Nephron progenitor cell (in vitro differentiated cells): Measurements from ENCODE around the gene DLK1.
A peak's percentile ranks its signal among the peaks of the same experiment; 100 is the strongest.

Source experiments
- DNase-seq: peaks from one replicate; pipeline ENCODE4 v3.0.0; 2021
- H3K27ac Mint-ChIP-seq: 2 replicates; pipeline ENCODE4 v1.8.0; 2021; ENCODE audit warnings: mild to moderate bottlenecking, moderate library complexity, mixed read lengths
- H3K27me3 Mint-ChIP-seq: 2 replicates; pipeline ENCODE4 v1.8.0; 2021; ENCODE audit warnings: mild to moderate bottlenecking, low read depth, mixed read lengths; ENCODE audit not compliant: poor library complexity
- H3K36me3 Mint-ChIP-seq: 2 replicates; pipeline ENCODE4 v1.8.0; 2021; ENCODE audit warnings: low read depth, mixed read lengths
- H3K4me1 Mint-ChIP-seq: 2 replicates; pipeline ENCODE4 v1.8.0; 2021; ENCODE audit warnings: mixed read lengths
- H3K4me3 Mint-ChIP-seq: 2 replicates; pipeline ENCODE4 v1.8.0; 2021; ENCODE audit warnings: mild to moderate bottlenecking, moderate library complexity, mixed read lengths
- H3K9me3 Mint-ChIP-seq: 2 replicates; pipeline ENCODE4 v1.8.0; 2021; ENCODE audit warnings: mild to moderate bottlenecking, moderate library complexity, mixed read lengths
- CTCF ChIP-seq: fragments of 200-600 bp; sonication (generic); IDR thresholded peaks from 2 replicates; pipeline ENCODE4 v1.5.0; 2021; ENCODE audit warnings: antibody characterized with exemption

DLK1 gene

GRCh38 chr14:100679707-100680438 lies 46.8 kb upstream of the DLK1 start:
- Mint-ChIP-seq H3K4me3 (no peak overlapping the region), H3K36me3 (no peaks in the 10 kb centered on the region), H3K27me3 (peaks cover 6% of the 10 kb centered on the region), H3K27ac (no peak overlapping the region), H3K9me3 (no peaks in the 10 kb centered on the region), H3K4me1 (peaks cover 67% of the 10 kb centered on the region)
- DNase-seq = no peak
- TF ChIP-seq CTCF = no peak

GRCh38 chr14:100680439-100681051 lies 46.1 kb upstream of the DLK1 start:
- no peaks in the 10 kb centered on the region for H3K9me3 Mint-ChIP-seq
- no peak overlapping the region for H3K4me3 Mint-ChIP-seq
- TF ChIP-seq CTCF = no peak
- peak overlapping the region; percentile 36 for H3K27ac Mint-ChIP-seq
- no peaks in the 10 kb centered on the region for H3K36me3 Mint-ChIP-seq
- H3K4me1 Mint-ChIP-seq = peaks cover 64% of the 10 kb centered on the region
- DNase-seq = no peak
- H3K27me3 Mint-ChIP-seq = peaks cover 6% of the 10 kb centered on the region

GRCh38 chr14:100681111-100681510 lies 45.6 kb upstream of the DLK1 start:
- Mint-ChIP-seq H3K4me3 (no peak overlapping the region), H3K4me1 (peaks cover 59% of the 10 kb centered on the region), H3K27ac (peak overlapping the region; percentile 83)

GRCh38 chr14:100682749-100683148 lies 43.9 kb upstream of the DLK1 start:
- Mint-ChIP-seq H3K4me3 (no peak overlapping the region), H3K9me3 (no peaks in the 10 kb centered on the region), H3K36me3 (no peaks in the 10 kb centered on the region), H3K4me1 (peaks cover 52% of the 10 kb centered on the region), H3K27ac (peak overlapping the region; percentile 70), H3K27me3 (peaks cover 9% of the 10 kb centered on the region)
- no peak for DNase-seq
- TF ChIP-seq CTCF = no peak

More at GRCh38 chr14:100681111-100681510, 45.6 kb upstream of the DLK1 start:
- DNase-seq = no peak
- Mint-ChIP-seq H3K9me3 (no peaks in the 10 kb centered on the region), H3K27me3 (peaks cover 6% of the 10 kb centered on the region), H3K36me3 (no peaks in the 10 kb centered on the region)
- TF ChIP-seq CTCF = no peak

GRCh38 chr14:100683578-100683977 lies 43.1 kb upstream of the DLK1 start:
- Mint-ChIP-seq H3K36me3 (no peaks in the 10 kb centered on the region), H3K4me3 (no peak overlapping the region), H3K9me3 (no peaks in the 10 kb centered on the region), H3K27me3 (peaks cover 9% of the 10 kb centered on the region), H3K4me1 (peaks cover 59% of the 10 kb centered on the region), H3K27ac (no peak overlapping the region)
- DNase-seq = no peak
- TF ChIP-seq CTCF = no peak

GRCh38 chr14:100684154-100684553 lies 42.5 kb upstream of the DLK1 start:
- DNase-seq = no peak
- Mint-ChIP-seq H3K4me3 (no peak overlapping the region), H3K9me3 (no peaks in the 10 kb centered on the region), H3K4me1 (peaks cover 63% of the 10 kb centered on the region), H3K27me3 (peaks cover 9% of the 10 kb centered on the region), H3K36me3 (no peaks in the 10 kb centered on the region), H3K27ac (no peak overlapping the region)
- no peak for TF ChIP-seq CTCF
